ENCODE results near the gene CD37. TPM values are rescaled to one million over a fixed set of nuclear protein-coding genes. Genes with fewer than 3 reads are reported as not detected.

Gene CD37
- total RNA-seq, 1 experiment from 2014 or later = not detected

DNA sequence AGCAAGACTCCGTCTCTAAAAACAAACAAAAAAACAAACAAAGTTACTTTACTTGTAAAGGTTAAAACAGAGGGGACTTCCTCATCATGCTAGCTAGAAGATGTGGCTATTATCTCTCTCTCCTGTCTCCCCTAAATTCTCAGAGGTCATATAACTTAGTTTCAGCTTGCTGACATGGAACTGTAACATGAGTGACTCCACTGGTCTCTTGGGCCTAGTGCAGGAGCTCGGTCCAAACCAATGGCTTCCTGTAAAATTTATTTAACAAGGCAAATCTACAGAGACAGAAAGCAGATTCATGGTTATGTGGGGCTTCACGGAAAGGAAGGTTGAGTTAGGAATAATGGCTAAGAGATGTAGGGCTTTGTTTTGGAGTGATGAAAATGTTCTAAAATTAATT, 43.3 kb downstream of the CD37 start:
- CTCF ChIA-PET = interaction anchor here (0.7 kb wide), 1 partner anchor 77 kb away, joined by 3 read pairs; no protein-coding TSS in a partner anchor
- TF ChIP-seq EZH2phosphoT487 (IDR thresholded peaks at IDR 0.05; ENCODE audit: borderline replicate concordance, low read length) = no peak
- TF ChIP-seq, protein P1, sequence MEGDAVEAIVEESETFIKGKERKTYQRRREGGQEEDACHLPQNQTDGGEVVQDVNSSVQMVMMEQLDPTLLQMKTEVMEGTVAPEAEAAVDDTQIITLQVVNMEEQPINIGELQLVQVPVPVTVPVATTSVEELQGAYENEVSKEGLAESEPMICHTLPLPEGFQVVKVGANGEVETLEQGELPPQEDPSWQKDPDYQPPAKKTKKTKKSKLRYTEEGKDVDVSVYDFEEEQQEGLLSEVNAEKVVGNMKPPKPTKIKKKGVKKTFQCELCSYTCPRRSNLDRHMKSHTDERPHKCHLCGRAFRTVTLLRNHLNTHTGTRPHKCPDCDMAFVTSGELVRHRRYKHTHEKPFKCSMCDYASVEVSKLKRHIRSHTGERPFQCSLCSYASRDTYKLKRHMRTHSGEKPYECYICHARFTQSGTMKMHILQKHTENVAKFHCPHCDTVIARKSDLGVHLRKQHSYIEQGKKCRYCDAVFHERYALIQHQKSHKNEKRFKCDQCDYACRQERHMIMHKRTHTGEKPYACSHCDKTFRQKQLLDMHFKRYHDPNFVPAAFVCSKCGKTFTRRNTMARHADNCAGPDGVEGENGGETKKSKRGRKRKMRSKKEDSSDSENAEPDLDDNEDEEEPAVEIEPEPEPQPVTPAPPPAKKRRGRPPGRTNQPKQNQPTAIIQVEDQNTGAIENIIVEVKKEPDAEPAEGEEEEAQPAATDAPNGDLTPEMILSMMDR (conservative IDR thresholded peaks at IDR 0.05; ENCODE audit: low read depth, low read length) = no peak
- no peak for TF ChIP-seq EZH2 (IDR thresholded peaks at IDR 0.05; ENCODE audit: low read length, unreplicated experiment)

GRCh38 chr19:49380391-49380790, 45.2 kb downstream of the CD37 start:
- H3K9ac ChIP-seq (ENCODE audit: low read length) = no peak overlapping the region
- intact Hi-C loops (cut with micrococcal nuclease) = no loop called here
- H3K79me2 ChIP-seq (ENCODE audit: low read length) = no peaks in the 10 kb centered on the region
- H2AFZ ChIP-seq (ENCODE audit: low read length) = no peak overlapping the region
- no peaks in the 10 kb centered on the region for H3K4me1 ChIP-seq (ENCODE audit: insufficient read depth, low read length)
- no peaks in the 10 kb centered on the region for H3K36me3 ChIP-seq (ENCODE audit: low read depth, low read length)
- DNase-seq (no peak), ATAC-seq (no peak)
- H3K9me3 ChIP-seq (ENCODE audit: low read length) = peaks cover 7% of the 10 kb centered on the region
- no peak for TF ChIP-seq EZH2 (IDR thresholded peaks at IDR 0.05; ENCODE audit: low read length, unreplicated experiment)
- TF ChIP-seq EZH2phosphoT487 (IDR thresholded peaks at IDR 0.05; ENCODE audit: borderline replicate concordance, low read length) = no peak
- TF ChIP-seq, protein P1 (conservative IDR thresholded peaks at IDR 0.05; ENCODE audit: low read depth, low read length) = no peak
- no peaks in the 10 kb centered on the region for H3F3A ChIP-seq (ENCODE audit: low read length, unreplicated experiment)
- BruUV-seq (replicated peaks) = no TSS peak
- no peak overlapping the region for H3K4me3 ChIP-seq (ENCODE audit: low read length)
- no peaks in the 10 kb centered on the region for H3K9me2 ChIP-seq (replicated peaks; ENCODE audit: low read length)
- no peaks in the 10 kb centered on the region for H3K27me3 ChIP-seq (ENCODE audit: low read length)
- POLR2A ChIA-PET (ENCODE audit: unreplicated experiment) = no interaction called here
- no peaks in the 10 kb centered on the region for H4K20me1 ChIP-seq (ENCODE audit: low read length)
- H3K27ac ChIP-seq (ENCODE audit: low read length) = no peak overlapping the region
- CTCF ChIA-PET = no interaction called here
- H3K4me2 ChIP-seq (ENCODE audit: low read length) = no peak overlapping the region

More for the DNA sequence above, 43.3 kb downstream of the CD37 start:
- Histone ChIP-seq H4K20me1 (ENCODE audit: low read length) (no peaks in the 10 kb centered on the region), H3K9me3 (ENCODE audit: low read length) (peaks cover 7% of the 10 kb centered on the region), H3K4me1 (ENCODE audit: insufficient read depth, low read length) (no peaks in the 10 kb centered on the region), H3K79me2 (ENCODE audit: low read length) (no peaks in the 10 kb centered on the region), H3K27me3 (ENCODE audit: low read length) (no peaks in the 10 kb centered on the region), H3K9ac (ENCODE audit: low read length) (no peak overlapping the region), H3K9me2 (replicated peaks; ENCODE audit: low read length) (no peaks in the 10 kb centered on the region), H3K27ac (ENCODE audit: low read length) (no peak overlapping the region), H3K4me2 (ENCODE audit: low read length) (no peak overlapping the region), H3K36me3 (ENCODE audit: low read depth, low read length) (no peaks in the 10 kb centered on the region), H2AFZ (ENCODE audit: low read length) (no peak overlapping the region), H3K4me3 (ENCODE audit: low read length) (no peak overlapping the region), H3F3A (ENCODE audit: low read length, unreplicated experiment) (no peaks in the 10 kb centered on the region)
- DNase-seq = no peak
- ATAC-seq = no peak
- POLR2A ChIA-PET (ENCODE audit: unreplicated experiment) = interaction anchor here (0.6 to 1.2 kb wide), 2 partner anchors 11 to 16 kb away, joined by 13 to 16 read pairs; partner anchors contain the start of gene TEAD2
- no TSS peak for BruUV-seq (replicated peaks)
- intact Hi-C loops (cut with micrococcal nuclease) = no loop called here

DNA sequence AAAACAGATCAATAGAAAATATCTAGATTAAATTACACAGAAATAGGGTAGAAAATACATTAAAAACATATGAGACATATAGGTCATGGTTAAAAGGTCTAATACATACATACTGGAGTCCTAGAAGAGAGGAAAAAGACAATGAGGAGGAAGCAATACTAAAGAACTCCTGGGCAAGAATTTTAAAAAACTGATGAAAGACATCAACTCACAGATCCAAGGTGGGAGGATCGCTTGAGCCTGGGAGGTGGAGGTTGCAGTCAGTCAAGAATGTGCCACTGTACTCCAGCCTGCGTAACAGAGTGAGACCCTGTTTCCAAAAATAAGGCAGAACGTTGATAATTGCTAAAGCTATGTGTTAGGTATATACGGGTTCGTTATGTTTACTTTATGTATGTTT, 47.4 kb downstream of the CD37 start:
- ATAC-seq (no peak), DNase-seq (no peak)
- Histone ChIP-seq H3K4me2 (ENCODE audit: low read length) (no peak overlapping the region), H3K9ac (ENCODE audit: low read length) (no peak overlapping the region), H3K4me3 (ENCODE audit: low read length) (no peak overlapping the region), H3K4me1 (ENCODE audit: insufficient read depth, low read length) (no peaks in the 10 kb centered on the region), H4K20me1 (ENCODE audit: low read length) (no peaks in the 10 kb centered on the region), H3K9me2 (replicated peaks; ENCODE audit: low read length) (no peaks in the 10 kb centered on the region), H3K79me2 (ENCODE audit: low read length) (no peaks in the 10 kb centered on the region), H3K9me3 (ENCODE audit: low read length) (peaks cover 7% of the 10 kb centered on the region), H3K36me3 (ENCODE audit: low read depth, low read length) (no peaks in the 10 kb centered on the region), H3K27me3 (ENCODE audit: low read length) (no peaks in the 10 kb centered on the region), H2AFZ (ENCODE audit: low read length) (no peak overlapping the region), H3K27ac (ENCODE audit: low read length) (no peak overlapping the region), H3F3A (ENCODE audit: low read length, unreplicated experiment) (no peaks in the 10 kb centered on the region)
- intact Hi-C loops (cut with micrococcal nuclease) = no loop called here
- POLR2A ChIA-PET (ENCODE audit: unreplicated experiment) = no interaction called here
- BruUV-seq (replicated peaks) = no TSS peak
- CTCF ChIA-PET = no interaction called here
- no peak for TF ChIP-seq EZH2 (IDR thresholded peaks at IDR 0.05; ENCODE audit: low read length, unreplicated experiment)
- TF ChIP-seq, protein P1 (conservative IDR thresholded peaks at IDR 0.05; ENCODE audit: low read depth, low read length) = no peak
- no peak for TF ChIP-seq EZH2phosphoT487 (IDR thresholded peaks at IDR 0.05; ENCODE audit: borderline replicate concordance, low read length)

Measured in PC-3 (cell line).